ENCODE data around the gene TNFSF13. TPM values are rescaled to one million over a fixed set of nuclear protein-coding genes. Genes with fewer than 3 reads are reported as not detected.
A peak's percentile ranks its signal among the peaks of the same experiment; 100 is the strongest.
"Not testable (repeated sequence)": the region's sequence is repeated elsewhere in the genome, so short reads cannot be mapped to it uniquely, and the experiment has no call there.

TNFSF13 gene
- total RNA-seq, 1 donor from 2014 or later = 1.7 TPM

- peak overlapping the region; percentile 95 for H3K27ac Mint-ChIP-seq (ENCODE audit: unreplicated experiment)
- no peak for TF ChIP-seq CTCF (IDR thresholded peaks at IDR 0.05)
- no peaks in the 10 kb centered on the region for H3K27me3 Mint-ChIP-seq (ENCODE audit: low read depth)
- DNase-seq (ENCODE audit: low spot score) = no peak
- no peaks in the 10 kb centered on the region for H3K9me3 Mint-ChIP-seq (ENCODE audit: low read depth)
- H3K4me1 Mint-ChIP-seq (ENCODE audit: low read depth) = peaks cover 32% of the 10 kb centered on the region
- H3K4me3 Mint-ChIP-seq (ENCODE audit: unreplicated experiment) = no peak overlapping the region
- H3K36me3 Mint-ChIP-seq (ENCODE audit: low read depth) = peaks cover 39% of the 10 kb centered on the region
These were observed 32.2 kb downstream of the TNFSF13 start for GRCh38 chr17:7590743-7591142.

- H3K27me3 Mint-ChIP-seq (ENCODE audit: low read depth) = no peaks in the 10 kb centered on the region
- H3K4me3 Mint-ChIP-seq (ENCODE audit: unreplicated experiment) = no peak overlapping the region
These were observed 33.0 kb downstream of the TNFSF13 start for GRCh38 chr17:7591596-7591995.

DNA sequence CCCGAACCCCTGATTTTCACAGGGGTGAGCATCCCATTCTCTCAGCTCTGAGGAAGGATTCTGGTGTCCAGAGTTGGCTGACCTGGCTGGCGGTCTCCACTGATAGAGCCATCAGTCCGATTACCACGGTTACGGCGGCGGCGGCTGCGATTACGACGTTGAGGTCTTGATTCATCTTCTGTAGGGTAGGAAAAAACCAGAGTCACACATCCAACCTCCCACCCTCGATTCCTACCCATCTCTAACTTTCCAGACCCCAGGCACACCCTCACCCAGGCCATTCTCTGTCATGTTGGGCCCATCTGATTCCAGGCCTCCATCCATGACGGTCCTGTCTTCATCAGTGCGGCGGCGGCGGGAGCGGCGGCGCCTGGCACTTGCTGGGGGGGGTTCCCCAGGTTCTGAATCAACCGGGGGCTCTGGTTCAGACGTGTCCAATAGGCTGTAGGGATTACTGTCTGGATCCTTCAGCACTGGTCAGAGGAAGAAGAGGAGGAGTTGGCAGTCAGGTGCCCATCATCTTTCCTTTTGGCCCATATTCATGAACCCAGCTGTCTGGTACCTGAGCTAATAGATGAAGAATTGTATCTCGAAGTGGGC, 34.0 kb downstream of the TNFSF13 start:
- DNase-seq (ENCODE audit: low spot score) = no peak
- H3K4me1 Mint-ChIP-seq (ENCODE audit: low read depth) = peaks cover 26% of the 10 kb centered on the region
- H3K4me3 Mint-ChIP-seq (ENCODE audit: unreplicated experiment) = no peak overlapping the region
- H3K27ac Mint-ChIP-seq (ENCODE audit: unreplicated experiment) = peak overlapping the region; percentile 5
- peaks cover 39% of the 10 kb centered on the region for H3K36me3 Mint-ChIP-seq (ENCODE audit: low read depth)
- H3K27me3 Mint-ChIP-seq (ENCODE audit: low read depth) = no peaks in the 10 kb centered on the region
- H3K9me3 Mint-ChIP-seq (ENCODE audit: low read depth) = no peaks in the 10 kb centered on the region
- TF ChIP-seq CTCF (IDR thresholded peaks at IDR 0.05) = no peak

More at GRCh38 chr17:7591596-7591995, 33.0 kb downstream of the TNFSF13 start:
- Mint-ChIP-seq H3K36me3 (ENCODE audit: low read depth) (peaks cover 41% of the 10 kb centered on the region), H3K27ac (ENCODE audit: unreplicated experiment) (peak overlapping the region; percentile 95), H3K4me1 (ENCODE audit: low read depth) (peaks cover 32% of the 10 kb centered on the region), H3K9me3 (ENCODE audit: low read depth) (no peaks in the 10 kb centered on the region)
- TF ChIP-seq CTCF (IDR thresholded peaks at IDR 0.05) = no peak
- no peak for DNase-seq (ENCODE audit: low spot score)

- Mint-ChIP-seq H3K4me3 (ENCODE audit: unreplicated experiment) (no peak overlapping the region), H3K36me3 (ENCODE audit: low read depth) (peaks cover 36% of the 10 kb centered on the region), H3K4me1 (ENCODE audit: low read depth) (peaks cover 19% of the 10 kb centered on the region), H3K9me3 (ENCODE audit: low read depth) (no peaks in the 10 kb centered on the region), H3K27ac (ENCODE audit: unreplicated experiment) (peak overlapping the region; percentile 73), H3K27me3 (ENCODE audit: low read depth) (no peaks in the 10 kb centered on the region)
- no peak for TF ChIP-seq CTCF (IDR thresholded peaks at IDR 0.05)
- no peak for DNase-seq (ENCODE audit: low spot score)
These were observed 34.7 kb downstream of the TNFSF13 start for GRCh38 chr17:7593296-7593695.

- not testable (repeated sequence) for H3K27me3 Mint-ChIP-seq (ENCODE audit: low read depth); H3K4me1 Mint-ChIP-seq (ENCODE audit: low read depth); H3K4me3 Mint-ChIP-seq (ENCODE audit: unreplicated experiment); DNase-seq (ENCODE audit: low spot score); H3K9me3 Mint-ChIP-seq (ENCODE audit: low read depth); H3K27ac Mint-ChIP-seq (ENCODE audit: unreplicated experiment)
- peaks cover 49% of the 10 kb centered on the region for H3K36me3 Mint-ChIP-seq (ENCODE audit: low read depth)
These were observed 39.0 kb downstream of the TNFSF13 start for GRCh38 chr17:7597561-7597960.

DNA sequence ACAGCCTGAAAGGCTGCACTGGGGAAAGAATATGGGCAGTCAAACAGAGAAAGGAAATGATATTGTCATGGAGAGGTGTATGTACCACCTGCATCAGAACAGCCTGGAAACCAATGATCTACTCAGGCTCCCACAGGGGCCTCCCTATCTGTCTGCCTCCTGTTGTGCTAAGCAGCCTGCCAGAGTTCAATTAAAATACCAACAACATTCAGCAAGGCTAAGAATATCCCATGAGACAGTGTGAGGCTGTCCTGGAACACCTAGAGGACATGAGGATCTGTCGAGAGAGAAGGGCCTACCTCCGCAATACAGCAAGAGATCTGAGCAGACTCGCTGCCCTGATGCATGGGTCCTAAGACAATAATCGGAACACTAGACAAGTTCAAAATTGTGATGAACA, 47.7 kb downstream of the TNFSF13 start:
- Mint-ChIP-seq H3K27me3 (ENCODE audit: low read depth) (no peaks in the 10 kb centered on the region), H3K4me3 (ENCODE audit: unreplicated experiment) (no peak overlapping the region), H3K4me1 (ENCODE audit: low read depth) (peaks cover 21% of the 10 kb centered on the region), H3K36me3 (ENCODE audit: low read depth) (peaks cover 33% of the 10 kb centered on the region), H3K27ac (ENCODE audit: unreplicated experiment) (no peak overlapping the region), H3K9me3 (ENCODE audit: low read depth) (no peaks in the 10 kb centered on the region)
- no peak for TF ChIP-seq CTCF (IDR thresholded peaks at IDR 0.05)
- DNase-seq (ENCODE audit: low spot score) = no peak

Data from chondrocyte (in vitro differentiated cells).